ENCODE data around the gene ZNF536.
"Not testable (repeated sequence)": the region's sequence is repeated elsewhere in the genome, so short reads cannot be mapped to it uniquely, and the experiment has no call there.

Gene ZNF536

DNA sequence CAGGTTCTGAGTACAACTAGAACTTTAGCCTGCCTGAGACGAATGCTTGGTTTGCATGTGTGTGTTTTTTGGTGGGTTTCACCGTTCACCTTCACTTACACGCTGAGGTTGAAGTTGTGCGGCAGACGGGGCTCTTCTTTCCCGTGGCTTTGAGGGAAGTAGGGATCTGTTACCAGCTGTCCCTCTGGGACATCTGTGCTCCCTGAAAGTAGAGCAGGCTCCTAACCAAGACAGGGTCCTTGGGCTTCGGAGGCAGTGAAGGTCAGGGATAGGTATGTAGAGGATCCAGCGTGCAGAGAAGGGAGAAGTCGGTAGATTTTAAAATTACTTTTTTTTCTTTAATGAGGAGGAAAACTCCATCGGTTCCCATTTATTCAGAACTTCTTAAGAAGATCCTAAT is 48.7 kb downstream of the ZNF536 start:
- no peak for DNase-seq

DNA sequence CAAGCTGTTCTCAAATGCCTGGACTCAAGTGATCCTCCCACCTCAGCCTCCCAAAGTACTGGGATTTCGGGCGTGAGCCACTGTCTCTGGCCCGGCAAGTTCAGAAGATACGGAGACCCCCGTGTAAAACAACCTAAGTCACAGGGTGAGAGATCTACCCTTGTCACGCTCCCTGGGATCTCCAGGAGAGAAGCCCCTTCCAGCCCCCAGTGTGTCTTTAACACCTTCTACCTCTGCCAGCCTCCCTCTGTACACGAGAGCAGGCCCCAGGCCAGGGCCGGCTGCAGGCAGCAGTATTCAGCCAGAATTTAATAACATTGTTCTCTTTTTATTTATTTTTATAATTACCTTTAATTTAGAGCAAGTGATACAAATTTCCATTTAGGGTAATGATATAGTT is 49.4 kb downstream of the ZNF536 start:
- no peak for DNase-seq

DNA sequence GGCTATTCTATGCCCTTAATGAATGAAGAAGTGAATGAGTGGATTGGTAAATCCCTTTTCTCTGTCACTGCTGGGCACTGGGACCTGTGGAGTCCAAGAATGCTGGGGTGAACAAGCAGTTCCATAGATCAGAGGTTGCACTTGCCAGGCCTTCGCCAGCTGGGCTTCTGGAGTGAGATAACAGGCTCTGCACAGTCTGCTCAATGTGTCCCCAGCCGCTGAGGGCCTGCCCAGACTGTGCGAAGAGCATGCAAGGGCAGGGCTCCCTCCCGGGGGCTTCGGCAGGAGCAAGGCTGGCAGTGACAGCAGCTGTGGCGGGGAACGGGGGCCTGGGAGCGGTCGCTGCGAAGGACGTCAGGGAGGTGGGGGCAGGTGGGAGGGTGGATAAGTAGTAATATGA is 51.3 kb downstream of the ZNF536 start:
- DNase-seq, result no peak

DNA sequence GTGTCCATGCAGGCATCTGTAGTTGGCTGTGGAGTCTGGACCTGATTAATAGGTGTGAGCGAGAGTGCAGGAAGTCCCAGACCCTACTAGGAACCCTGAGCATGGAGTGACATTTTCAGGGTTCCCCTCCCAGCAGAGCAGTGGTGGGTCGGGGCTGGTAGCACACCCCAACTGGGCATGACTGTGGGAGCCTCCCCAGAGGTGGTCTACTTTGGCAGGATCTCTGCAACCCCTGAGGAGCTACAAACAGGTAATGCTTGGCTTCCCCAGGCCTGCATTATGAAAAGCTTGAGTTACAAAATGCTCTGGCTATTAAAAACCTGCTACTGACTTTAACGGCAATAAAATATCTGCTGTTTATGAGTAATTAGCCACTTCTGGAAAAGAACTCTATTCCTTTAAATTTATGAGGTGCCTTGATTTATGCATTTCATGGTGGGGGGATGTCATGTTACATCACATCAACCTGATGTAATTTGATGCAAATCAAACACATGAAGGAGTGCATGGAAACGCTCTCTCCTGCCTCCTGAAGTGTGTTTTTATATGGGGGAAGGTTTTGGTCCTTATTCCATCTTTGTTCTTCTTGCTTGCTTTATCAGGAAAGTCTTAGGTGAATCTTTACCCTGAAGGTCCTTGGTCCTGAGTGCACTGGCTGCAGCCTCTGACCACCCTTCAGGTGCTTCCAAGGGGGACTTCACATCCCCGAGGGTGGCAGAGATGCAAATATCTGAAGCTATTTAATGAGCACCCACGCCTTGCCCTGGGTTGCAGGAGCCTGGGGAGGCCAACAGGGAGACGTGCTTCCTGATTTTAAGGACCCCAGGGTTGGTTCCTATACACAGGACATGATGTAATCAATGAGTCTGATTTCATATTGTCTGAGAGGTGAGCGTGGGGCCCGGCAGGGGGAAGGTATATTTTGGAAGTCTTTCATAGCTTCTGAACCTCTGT is 54.0 kb downstream of the ZNF536 start:
- DNase-seq, result no peak

DNA sequence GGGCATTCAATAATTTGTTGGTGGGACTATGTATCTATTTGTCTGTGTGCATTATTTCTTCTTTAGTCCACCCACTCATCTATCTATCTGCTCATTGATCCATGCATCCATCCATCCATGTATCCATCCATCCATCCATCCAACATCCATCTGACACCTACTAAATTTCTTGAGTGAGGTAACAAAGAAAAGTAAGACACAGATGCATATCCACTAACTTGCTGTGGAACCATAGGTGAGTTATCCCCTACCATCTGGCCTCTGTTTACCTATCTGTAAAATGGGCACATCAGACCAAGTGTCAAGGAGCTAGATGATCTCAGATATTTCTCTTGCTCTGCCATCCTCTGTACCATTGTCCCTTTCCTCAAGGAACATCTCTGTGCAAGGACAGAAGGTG is 54.7 kb downstream of the ZNF536 start:
- no peak for DNase-seq

DNA sequence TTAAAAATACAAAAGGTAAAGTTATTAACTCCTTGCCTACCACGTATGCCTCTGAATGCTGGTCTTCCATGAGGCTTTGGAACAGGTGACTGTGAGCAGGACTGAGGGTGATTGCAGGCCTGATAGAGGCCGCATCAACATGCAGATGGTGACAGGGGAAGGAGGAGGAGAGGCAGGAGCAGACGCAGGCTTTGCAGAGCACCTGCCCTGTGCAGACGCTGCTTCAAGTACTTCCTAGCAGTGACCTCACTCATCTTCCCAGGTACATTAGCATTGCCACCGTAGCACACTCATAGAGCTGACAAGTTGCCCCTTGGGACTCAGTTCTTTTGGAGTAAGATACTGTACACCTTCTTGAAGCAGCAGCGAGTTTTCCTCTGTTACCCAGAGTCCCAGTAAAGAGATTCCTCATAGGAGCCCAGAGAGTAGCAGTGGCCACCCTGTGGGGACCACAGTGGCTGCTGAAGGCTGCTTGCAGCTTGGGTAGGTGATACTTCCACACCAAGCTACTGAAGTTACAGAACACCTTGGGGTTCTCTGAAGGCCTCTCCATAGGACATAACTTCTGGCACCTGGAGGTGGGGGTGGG is 56.0 kb downstream of the ZNF536 start:
- no peak for DNase-seq

DNA sequence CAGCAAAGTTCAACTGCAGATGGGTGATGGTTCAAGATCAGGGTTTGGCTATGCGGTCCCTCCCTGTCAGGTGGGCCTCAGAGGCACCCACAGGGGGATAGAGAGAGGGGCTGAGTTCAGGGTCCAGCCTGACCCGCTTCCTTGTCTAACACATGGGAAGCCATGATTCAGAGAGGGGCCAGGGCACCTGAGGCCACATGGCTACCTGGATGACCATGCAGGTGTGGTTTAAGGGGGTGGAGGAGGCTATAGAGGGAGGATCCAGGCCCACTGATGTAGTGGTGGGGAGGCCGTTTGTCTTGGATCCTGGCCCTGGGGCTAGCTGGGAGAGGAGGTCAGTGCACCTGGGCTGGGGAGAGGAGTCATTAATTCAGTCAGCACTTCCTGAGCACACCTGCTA is 56.7 kb downstream of the ZNF536 start:
- DNase-seq, result no peak

DNA sequence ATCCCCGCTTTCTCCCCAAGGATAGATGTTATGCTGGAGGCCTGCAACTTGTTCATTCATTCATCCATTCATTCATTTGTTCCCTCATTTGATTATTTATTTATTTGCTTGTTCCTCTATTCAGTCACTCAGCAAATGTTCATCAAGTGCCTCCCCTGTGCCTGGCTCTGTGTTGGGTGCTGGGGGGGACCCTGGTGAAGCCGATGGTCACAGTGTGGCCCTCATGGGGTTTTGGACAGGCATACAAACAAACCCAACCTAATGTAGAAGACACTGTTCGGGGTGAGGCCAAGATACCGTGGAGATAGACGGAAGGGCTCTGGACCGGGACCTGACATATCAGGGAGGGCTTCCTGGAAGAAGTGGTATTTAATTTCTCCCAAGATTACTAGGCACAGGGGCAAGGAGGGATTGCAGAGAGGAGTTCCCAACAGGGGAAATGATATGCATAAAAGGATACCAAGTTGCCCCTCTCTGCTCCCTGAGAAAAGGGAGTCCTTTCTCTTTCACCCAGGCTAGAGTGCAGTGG is 58.1 kb downstream of the ZNF536 start:
- no peak for DNase-seq

DNA sequence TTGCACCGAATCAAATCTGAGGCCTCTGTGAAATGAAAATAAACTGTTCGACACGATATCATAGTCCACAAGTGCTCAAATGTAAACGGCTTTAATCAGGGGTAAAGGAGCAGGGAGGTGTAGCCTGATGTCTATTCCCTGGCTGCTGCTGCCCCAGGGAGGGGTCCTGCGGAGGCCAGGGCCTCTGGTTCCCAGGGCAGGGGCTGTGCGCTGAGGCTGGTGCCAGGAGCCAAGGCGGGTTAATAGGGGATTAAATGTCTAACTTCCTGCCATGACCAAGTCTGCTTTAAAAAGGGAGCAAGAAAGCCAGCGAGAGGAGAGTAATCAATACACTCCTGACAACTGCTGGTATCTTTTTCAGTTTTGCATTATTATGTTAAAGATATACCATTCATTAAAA is 59.4 kb downstream of the ZNF536 start:
- DNase-seq, result no peak

DNA sequence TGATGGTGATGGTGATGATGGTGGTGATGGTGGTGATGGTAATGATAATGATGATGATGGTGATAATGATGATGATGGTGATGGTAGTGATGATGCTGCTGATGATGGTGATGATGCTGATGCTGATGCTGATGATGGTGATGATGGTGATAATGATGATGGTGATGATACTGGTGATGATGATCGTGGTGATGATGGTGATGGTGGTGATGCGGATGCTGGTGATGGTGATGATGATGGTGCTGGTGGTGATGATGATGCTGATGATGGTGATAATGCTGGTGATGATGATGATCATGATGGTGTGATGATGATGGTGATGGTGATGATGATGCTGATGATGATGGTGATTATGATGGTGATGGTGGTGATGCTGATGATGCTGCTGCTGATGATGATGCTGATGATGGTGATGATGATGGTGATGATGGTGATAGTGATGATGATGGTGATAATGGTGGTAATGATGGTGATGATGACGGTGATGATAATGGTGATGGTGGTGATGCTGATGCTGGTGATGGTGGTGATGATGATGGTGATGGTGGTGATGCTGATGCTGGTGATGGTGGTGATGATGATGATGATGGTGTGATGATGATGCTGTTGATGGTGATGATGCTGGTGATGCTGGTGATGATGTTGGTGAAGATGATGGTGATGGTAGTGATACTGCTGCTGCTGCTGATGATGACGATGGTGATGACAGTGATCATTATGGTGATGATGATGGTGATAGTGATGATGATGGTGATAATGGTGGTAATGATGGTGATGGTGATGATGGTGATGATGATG is 62.8 kb downstream of the ZNF536 start:
- no peak for DNase-seq

DNA sequence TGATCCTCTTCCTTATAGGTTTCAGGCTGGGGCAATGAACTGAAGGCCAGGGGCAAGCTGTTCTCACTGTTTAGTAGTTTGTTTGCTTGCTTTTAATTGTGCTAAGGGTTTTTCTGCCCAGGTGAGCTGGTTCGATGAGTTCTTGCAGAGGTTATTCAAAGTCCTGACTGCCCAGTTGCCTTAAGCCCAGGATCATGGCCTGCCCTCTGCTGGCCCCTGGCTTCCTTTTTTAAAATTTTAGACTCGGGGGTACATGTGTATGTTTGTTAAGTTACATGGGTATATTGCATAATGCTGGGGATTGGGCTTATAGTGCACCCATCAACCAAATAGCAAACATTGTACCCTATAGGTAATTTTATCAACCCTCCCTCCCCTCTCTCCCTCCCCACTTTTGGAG is 65.7 kb downstream of the ZNF536 start:
- no peak for DNase-seq

DNA sequence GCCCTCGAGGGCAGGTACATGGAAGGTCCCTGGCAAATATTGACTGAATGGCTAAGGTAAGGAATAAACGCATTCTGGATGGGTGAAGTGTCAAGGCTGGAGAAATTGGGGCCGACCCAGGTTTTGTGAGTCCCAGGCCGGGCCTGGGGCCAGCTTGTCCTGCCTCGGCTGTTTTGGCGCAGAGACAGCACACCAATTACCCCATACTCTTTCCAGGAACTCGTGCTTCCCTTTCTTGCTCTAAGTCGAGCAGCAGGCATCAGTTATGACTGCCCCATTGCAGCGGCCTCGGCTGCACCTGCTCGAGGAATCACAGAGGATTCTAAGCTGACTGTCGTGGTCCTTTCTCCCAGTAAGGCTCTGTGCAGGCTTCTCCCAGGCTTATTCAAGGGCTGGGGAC is 67.1 kb downstream of the ZNF536 start:
- no peak for DNase-seq

DNA sequence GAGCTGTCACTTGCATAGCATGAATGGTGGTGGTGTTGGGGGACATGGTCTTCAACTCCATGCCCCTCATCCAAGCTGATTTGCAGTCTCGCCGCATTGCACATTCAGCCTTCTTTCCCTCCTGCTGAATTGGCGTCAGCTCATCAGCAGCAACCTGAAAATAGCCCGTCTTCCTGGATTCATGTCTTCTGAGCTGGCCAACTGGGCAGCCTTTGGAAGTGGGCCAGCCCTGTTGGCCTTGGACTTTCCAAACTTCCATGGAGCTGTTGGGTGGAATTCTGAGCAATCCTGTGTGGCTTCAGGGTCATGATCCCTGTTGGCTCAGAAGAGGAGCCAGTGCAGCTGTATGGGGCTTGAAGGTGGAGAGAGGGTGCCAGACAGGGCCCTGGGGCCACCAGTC is 68.8 kb downstream of the ZNF536 start:
- no peak for DNase-seq

DNA sequence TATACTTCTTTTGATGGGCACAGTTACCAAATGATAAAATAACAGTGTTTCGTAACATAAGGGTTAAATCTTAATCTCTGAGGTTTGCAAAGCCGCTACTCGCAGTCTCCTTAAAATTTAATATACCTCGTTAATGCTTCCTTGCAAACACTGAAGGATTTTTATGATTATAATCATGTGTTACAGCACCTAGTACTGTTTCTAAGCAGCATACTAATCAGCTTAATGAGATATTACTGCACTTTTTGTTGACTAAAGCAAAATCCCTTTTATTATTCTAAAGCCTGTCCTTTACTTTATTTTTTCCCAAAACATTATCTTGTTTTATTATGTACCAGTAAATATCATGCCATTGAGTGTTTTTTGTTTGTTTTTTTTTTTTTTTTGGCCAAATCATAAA is 70.5 kb downstream of the ZNF536 start:
- DNase-seq, result no peak

DNA sequence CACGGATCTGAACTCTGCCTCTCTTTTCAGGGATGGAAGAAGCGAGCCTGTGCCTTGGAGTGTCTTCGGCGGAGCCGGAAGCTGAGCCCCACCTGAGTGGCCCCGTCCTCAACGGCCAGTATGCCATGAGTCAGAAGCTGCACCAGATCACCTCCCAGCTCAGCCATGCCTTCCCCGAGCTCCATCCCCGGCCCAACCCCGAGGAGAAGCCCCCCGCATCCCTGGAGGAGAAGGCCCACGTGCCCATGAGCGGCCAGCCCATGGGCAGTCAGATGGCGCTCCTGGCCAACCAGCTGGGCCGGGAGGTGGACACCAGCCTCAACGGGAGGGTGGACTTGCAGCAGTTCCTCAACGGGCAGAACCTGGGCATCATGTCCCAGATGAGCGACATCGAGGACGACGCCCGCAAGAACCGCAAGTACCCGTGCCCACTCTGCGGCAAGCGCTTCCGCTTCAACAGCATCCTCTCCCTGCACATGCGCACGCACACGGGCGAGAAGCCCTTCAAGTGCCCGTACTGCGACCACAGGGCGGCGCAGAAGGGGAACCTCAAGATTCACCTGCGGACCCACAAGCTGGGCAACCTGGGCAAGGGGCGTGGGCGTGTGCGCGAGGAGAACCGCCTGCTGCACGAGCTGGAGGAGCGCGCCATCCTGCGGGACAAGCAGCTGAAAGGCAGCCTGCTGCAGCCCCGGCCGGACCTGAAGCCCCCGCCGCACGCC is 71.5 kb downstream of the ZNF536 start:
- DNase-seq, result no peak

DNA sequence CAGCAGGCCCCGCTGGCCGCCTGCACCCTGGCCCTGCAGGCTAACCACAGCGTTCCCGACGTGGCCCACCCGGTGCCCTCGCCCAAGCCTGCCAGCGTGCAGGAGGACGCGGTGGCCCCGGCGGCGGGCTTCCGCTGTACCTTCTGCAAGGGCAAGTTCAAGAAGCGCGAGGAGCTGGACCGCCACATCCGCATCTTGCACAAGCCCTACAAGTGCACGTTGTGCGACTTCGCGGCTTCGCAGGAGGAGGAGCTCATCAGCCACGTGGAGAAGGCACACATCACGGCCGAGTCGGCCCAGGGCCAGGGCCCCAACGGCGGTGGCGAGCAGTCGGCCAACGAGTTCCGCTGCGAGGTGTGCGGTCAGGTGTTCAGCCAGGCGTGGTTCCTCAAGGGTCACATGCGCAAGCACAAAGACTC is 72.1 kb downstream of the ZNF536 start:
- no peak for DNase-seq

DNA sequence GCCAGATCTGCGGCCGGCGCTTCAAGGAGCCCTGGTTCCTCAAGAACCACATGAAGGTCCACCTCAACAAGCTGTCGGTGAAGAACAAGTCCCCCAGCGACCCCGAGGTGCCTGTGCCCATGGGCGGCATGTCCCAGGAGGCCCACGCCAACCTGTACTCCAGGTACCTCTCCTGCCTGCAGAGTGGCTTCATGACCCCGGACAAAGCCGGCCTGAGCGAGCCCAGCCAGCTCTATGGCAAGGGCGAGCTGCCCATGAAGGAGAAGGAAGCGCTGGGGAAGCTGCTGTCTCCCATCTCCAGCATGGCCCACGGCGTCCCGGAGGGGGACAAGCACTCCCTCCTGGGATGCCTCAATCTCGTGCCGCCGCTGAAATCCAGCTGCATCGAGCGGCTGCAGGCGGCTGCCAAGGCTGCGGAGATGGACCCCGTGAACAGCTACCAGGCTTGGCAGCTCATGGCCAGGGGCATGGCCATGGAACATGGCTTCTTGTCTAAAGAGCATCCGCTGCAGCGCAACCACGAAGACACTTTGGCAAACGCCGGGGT is 72.6 kb downstream of the ZNF536 start:
- no peak for DNase-seq

DNA sequence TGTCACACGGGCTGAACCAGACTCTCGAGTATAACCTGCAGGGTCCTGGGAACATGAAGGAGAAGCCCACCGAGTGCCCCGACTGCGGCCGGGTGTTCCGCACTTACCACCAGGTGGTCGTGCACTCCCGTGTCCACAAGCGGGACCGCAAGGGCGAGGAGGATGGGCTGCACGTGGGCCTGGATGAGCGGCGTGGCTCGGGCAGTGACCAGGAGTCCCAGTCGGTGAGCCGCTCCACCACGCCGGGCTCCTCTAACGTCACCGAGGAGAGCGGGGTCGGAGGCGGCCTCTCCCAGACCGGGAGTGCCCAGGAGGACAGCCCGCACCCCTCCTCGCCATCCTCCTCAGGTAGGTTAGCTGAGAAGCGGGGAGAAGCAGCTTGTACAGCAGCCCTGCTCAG is 73.2 kb downstream of the ZNF536 start:
- no peak for DNase-seq

DNA sequence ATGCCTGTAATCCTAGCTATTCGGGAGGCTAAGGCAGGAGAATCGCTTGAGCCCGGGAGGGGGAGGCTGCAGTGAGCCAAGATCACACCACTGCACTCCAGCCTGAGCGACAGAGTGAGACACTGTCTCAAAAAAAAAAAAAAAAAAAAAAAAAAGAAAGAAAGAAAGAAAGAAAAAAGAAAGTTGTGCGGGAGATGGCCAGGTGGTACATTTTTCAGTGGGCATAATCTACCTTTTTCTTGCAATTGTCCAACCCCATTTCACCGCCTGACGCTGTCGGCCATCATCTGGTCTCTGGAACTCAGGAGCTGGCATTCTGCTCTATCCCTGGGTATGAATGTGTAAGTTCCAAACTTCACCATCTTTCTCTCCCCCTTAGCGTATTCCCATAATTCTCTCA is 73.9 kb downstream of the ZNF536 start:
- DNase-seq, result not testable (repeated sequence)

DNA sequence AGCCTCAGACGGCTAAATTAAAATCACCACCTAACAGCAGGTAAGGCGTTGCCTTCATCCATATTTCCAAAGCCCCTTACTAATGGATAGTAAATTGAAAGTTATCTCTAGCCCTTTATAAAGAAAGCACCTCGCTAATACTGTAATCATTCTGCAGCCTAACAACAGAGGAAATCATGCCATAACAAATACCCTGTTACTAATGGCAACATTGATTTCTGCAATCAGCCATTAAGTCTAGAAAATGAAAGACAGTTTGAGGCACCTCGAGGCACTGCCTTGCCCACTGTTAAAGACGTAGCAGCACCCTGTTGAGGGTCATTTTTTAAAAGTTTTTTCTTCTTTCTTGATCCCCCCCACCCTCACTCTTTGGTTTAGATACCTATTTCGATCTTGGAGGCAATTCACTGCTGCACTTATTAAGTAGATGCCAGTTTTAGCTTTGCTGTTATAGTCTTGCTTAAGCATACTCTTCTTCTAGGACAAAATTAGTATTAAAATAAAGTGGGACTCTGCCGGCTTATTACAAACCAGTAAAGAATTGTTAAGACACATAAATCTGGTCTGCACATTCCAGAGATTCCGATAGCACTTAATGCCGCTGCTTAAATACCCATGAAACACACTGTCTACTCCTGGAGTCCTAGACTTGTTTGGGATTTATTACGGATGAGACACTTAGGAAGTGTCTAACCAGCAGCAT is 74.8 kb downstream of the ZNF536 start:
- no peak for DNase-seq

DNA sequence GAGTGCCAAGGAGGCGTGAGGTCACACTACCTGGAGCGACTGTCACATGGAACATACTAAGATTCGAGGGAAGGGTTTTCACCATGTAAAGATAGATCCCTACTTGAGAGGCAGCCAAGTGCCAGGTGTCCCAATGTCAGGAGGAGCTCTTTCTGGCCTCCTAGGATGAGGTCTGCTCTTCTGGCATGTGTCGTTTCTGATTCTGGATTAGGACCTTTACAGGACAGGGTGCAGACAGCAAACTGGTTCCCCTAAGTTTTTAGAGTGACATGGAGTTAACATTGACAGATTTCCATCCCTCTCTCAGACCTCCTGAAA is 75.3 kb downstream of the ZNF536 start:
- DNase-seq, result no peak

All from stimulated activated CD4-positive, alpha-beta T cell treated with anti-CD3 and anti-CD28 coated beads, Interleukin-4, amount 100 ng/mL, for 4 hours (primary cell).